ENCODE data around the gene SSTR5. TPM values are rescaled to one million over a fixed set of nuclear protein-coding genes. Genes with fewer than 3 reads are reported as not detected.

Gene SSTR5
- total and polyA plus RNA-seq, 2 experiments from 2014 or later: 0.77 to 1.3 TPM

GRCh38 chr16:1125471-1125870 lies 52.9 kb downstream of the SSTR5 start:
- Histone ChIP-seq H3K9me2 (replicated peaks; ENCODE audit: insufficient read depth) (no peaks in the 10 kb centered on the region), H3K36me3 (replicated peaks; ENCODE audit: insufficient read depth, low read depth) (no peaks in the 10 kb centered on the region), H3K4me3 (no peak overlapping the region), H3K79me2 (no peaks in the 10 kb centered on the region), H3K9me3 (ENCODE audit: low read depth) (no peaks in the 10 kb centered on the region), H3K4me2 (no peak overlapping the region), H3K4me1 (ENCODE audit: insufficient read depth) (no peaks in the 10 kb centered on the region), H3K27ac (no peak overlapping the region), H3K27me3 (no peaks in the 10 kb centered on the region), H4K20me1 (ENCODE audit: insufficient read depth, poor library complexity, severe bottlenecking) (no peaks in the 10 kb centered on the region), H2AFZ (no peak overlapping the region)
- TF ChIP-seq EZH2phosphoT487 (IDR thresholded peaks at IDR 0.05; ENCODE audit: low read depth, severe bottlenecking, unreplicated experiment): no peak
- TF ChIP-seq CTCF (IDR thresholded peaks at IDR 0.05; ENCODE audit: poor library complexity): no peak
- peak; percentile 56 for DNase-seq (ENCODE audit: low spot score)
- WGBS (ENCODE audit: low lambda C conversion rate, missing lambda C conversion rate): 74% methylated on average over 18 of the region's 18 CpGs

- no peaks in the 10 kb centered on the region for H3K79me2 ChIP-seq
- no peak overlapping the region for H3K4me2 ChIP-seq
- no peaks in the 10 kb centered on the region for H3K36me3 ChIP-seq (replicated peaks; ENCODE audit: insufficient read depth, low read depth)
- TF ChIP-seq EZH2phosphoT487 (IDR thresholded peaks at IDR 0.05; ENCODE audit: low read depth, severe bottlenecking, unreplicated experiment): no peak
- no peak for TF ChIP-seq CTCF (IDR thresholded peaks at IDR 0.05; ENCODE audit: poor library complexity)
- TF ChIP-seq EZH2 (IDR thresholded peaks at IDR 0.05; ENCODE audit: borderline replicate concordance): no peak
- H3K9me2 ChIP-seq (replicated peaks; ENCODE audit: insufficient read depth): no peaks in the 10 kb centered on the region
- WGBS (ENCODE audit: low lambda C conversion rate, missing lambda C conversion rate): 85% methylated on average over 17 of the region's 17 CpGs
- no peaks in the 10 kb centered on the region for H3K9me3 ChIP-seq (ENCODE audit: low read depth)
- H3K4me1 ChIP-seq (ENCODE audit: insufficient read depth): no peaks in the 10 kb centered on the region
- no peak overlapping the region for H2AFZ ChIP-seq
- no peak for DNase-seq (ENCODE audit: low spot score)
- H3K27me3 ChIP-seq: no peaks in the 10 kb centered on the region
- no peak overlapping the region for H3K27ac ChIP-seq
- no peaks in the 10 kb centered on the region for H4K20me1 ChIP-seq (ENCODE audit: insufficient read depth, poor library complexity, severe bottlenecking)
- H3K4me3 ChIP-seq: no peak overlapping the region
Measured at GRCh38 chr16:1126044-1126443, 53.5 kb downstream of the SSTR5 start.

- TF ChIP-seq EZH2 (IDR thresholded peaks at IDR 0.05; ENCODE audit: borderline replicate concordance) (no peak), CTCF (IDR thresholded peaks at IDR 0.05; ENCODE audit: poor library complexity) (no peak), EZH2phosphoT487 (IDR thresholded peaks at IDR 0.05; ENCODE audit: low read depth, severe bottlenecking, unreplicated experiment) (no peak)
- no peaks in the 10 kb centered on the region for H3K9me3 ChIP-seq (ENCODE audit: low read depth)
- no peaks in the 10 kb centered on the region for H4K20me1 ChIP-seq (ENCODE audit: insufficient read depth, poor library complexity, severe bottlenecking)
- H3K36me3 ChIP-seq (replicated peaks; ENCODE audit: insufficient read depth, low read depth): no peaks in the 10 kb centered on the region
- no peak overlapping the region for H3K4me3 ChIP-seq
- WGBS (ENCODE audit: low lambda C conversion rate, missing lambda C conversion rate): 65% methylated on average over 6 of the region's 10 CpGs
- H3K4me2 ChIP-seq: no peak overlapping the region
- no peaks in the 10 kb centered on the region for H3K4me1 ChIP-seq (ENCODE audit: insufficient read depth)
- no peak overlapping the region for H3K27ac ChIP-seq
- no peaks in the 10 kb centered on the region for H3K9me2 ChIP-seq (replicated peaks; ENCODE audit: insufficient read depth)
- no peaks in the 10 kb centered on the region for H3K79me2 ChIP-seq
- DNase-seq (ENCODE audit: low spot score): no peak
- H3K27me3 ChIP-seq: no peaks in the 10 kb centered on the region
- no peak overlapping the region for H2AFZ ChIP-seq
Measured at GRCh38 chr16:1126586-1126985, 54.0 kb downstream of the SSTR5 start.

GRCh38 chr16:1127101-1127500 lies 54.6 kb downstream of the SSTR5 start:
- H3K4me3 ChIP-seq: no peak overlapping the region
- H3K79me2 ChIP-seq: no peaks in the 10 kb centered on the region
- H3K9me2 ChIP-seq (replicated peaks; ENCODE audit: insufficient read depth): no peaks in the 10 kb centered on the region
- WGBS (ENCODE audit: low lambda C conversion rate, missing lambda C conversion rate): 77% methylated on average over 15 of the region's 16 CpGs
- H3K4me2 ChIP-seq: no peak overlapping the region
- no peak overlapping the region for H3K27ac ChIP-seq
- TF ChIP-seq EZH2phosphoT487 (IDR thresholded peaks at IDR 0.05; ENCODE audit: low read depth, severe bottlenecking, unreplicated experiment) (no peak), CTCF (IDR thresholded peaks at IDR 0.05; ENCODE audit: poor library complexity) (no peak), EZH2 (IDR thresholded peaks at IDR 0.05; ENCODE audit: borderline replicate concordance) (no peak)
- H2AFZ ChIP-seq: no peak overlapping the region
- H3K36me3 ChIP-seq (replicated peaks; ENCODE audit: insufficient read depth, low read depth): no peaks in the 10 kb centered on the region
- no peaks in the 10 kb centered on the region for H3K4me1 ChIP-seq (ENCODE audit: insufficient read depth)
- no peaks in the 10 kb centered on the region for H4K20me1 ChIP-seq (ENCODE audit: insufficient read depth, poor library complexity, severe bottlenecking)
- H3K9me3 ChIP-seq (ENCODE audit: low read depth): no peaks in the 10 kb centered on the region
- H3K27me3 ChIP-seq: no peaks in the 10 kb centered on the region
- no peak for DNase-seq (ENCODE audit: low spot score)

Measured in hepatocyte (in vitro differentiated cells).